GM18508 (cell line): Measurements from ENCODE around the gene EIF4G1.

Source experiments
- ATAC-seq: cut with Tn5 transposase; IDR thresholded peaks from one replicate; pipeline ENCODE4 v1.9.1; 2021; ENCODE audit warnings: moderate number of reproducible peaks; ENCODE audit not compliant: insufficient read depth, unreplicated experiment

Gene EIF4G1

GRCh38 chr3:184381261-184382224 lies 67.1 kb downstream of the EIF4G1 start:
- ATAC-seq: no peak

- ATAC-seq: no peak
Measured at GRCh38 chr3:184382326-184383032, 68.1 kb downstream of the EIF4G1 start.

- ATAC-seq: no peak
Measured at GRCh38 chr3:184383033-184383740, 68.8 kb downstream of the EIF4G1 start.

- ATAC-seq: no peak
Measured at GRCh38 chr3:184384342-184384741, 69.9 kb downstream of the EIF4G1 start.
